Measurements from ENCODE around the gene ATP5MC3. TPM values are rescaled to one million over a fixed set of nuclear protein-coding genes. Genes with fewer than 3 reads are reported as not detected.

The ATP5MC3 gene
- polyA plus RNA-seq, 1 donor from 2014 or later: 303 TPM

GRCh38 chr2:175126661-175127060 lies 54.8 kb downstream of the ATP5MC3 start:
- no peak for TF ChIP-seq EZH2 (IDR thresholded peaks at IDR 0.05; ENCODE audit: borderline replicate concordance, insufficient read depth, low read length, poor library complexity, severe bottlenecking)
- TF ChIP-seq POLR2AphosphoS5 (IDR thresholded peaks at IDR 0.05): no peak
- no peak for TF ChIP-seq CTCF (IDR thresholded peaks at IDR 0.05; ENCODE audit: poor library complexity, severe bottlenecking)
- no peak for TF ChIP-seq SMC3 (conservative IDR thresholded peaks at IDR 0.05; ENCODE audit: poor library complexity)
- no peak for TF ChIP-seq RAD21 (conservative IDR thresholded peaks at IDR 0.05)
- TF ChIP-seq EP300 (conservative IDR thresholded peaks at IDR 0.05; ENCODE audit: poor library complexity, severe bottlenecking): no peak
- TF ChIP-seq TAF1 (IDR thresholded peaks at IDR 0.05; ENCODE audit: low read depth): no peak
- TF ChIP-seq REST (IDR thresholded peaks at IDR 0.05; ENCODE audit: borderline replicate concordance): no peak
- no peak for TF ChIP-seq MXI1 (conservative IDR thresholded peaks at IDR 0.05; ENCODE audit: poor library complexity, severe bottlenecking)
- Histone ChIP-seq H4K20me1 (ENCODE audit: insufficient read depth) (no peaks in the 10 kb centered on the region), H3K9me2 (ENCODE audit: insufficient read depth, low read length) (no peaks in the 10 kb centered on the region)

More at GRCh38 chr2:175126661-175127060, 54.8 kb downstream of the ATP5MC3 start:
- Histone ChIP-seq H3F3A (ENCODE audit: insufficient read depth, low read length, poor library complexity, severe bottlenecking) (no peaks in the 10 kb centered on the region), H3K4me3 (ENCODE audit: low read length) (no peak overlapping the region), H3K27ac (ENCODE audit: low read length) (no peak overlapping the region), H3K27me3 (ENCODE audit: insufficient read depth, low read depth, low read length) (no peaks in the 10 kb centered on the region), H3K36me3 (ENCODE audit: insufficient read depth, low read length) (peaks cover 7% of the 10 kb centered on the region), H2AFZ (ENCODE audit: low read depth, low read length) (no peak overlapping the region), H3K79me2 (replicated peaks; ENCODE audit: insufficient read depth, low read length) (peaks cover 32% of the 10 kb centered on the region), H3K9me3 (ENCODE audit: low read length) (no peaks in the 10 kb centered on the region), H3K9ac (ENCODE audit: low read length) (no peak overlapping the region), H3K4me2 (ENCODE audit: low read length) (no peak overlapping the region)

Small RNA genes within 50 kb of the gene (small RNA-seq; reads per million reads assigned to genes)
- 0 to 6.4 (median 0.84) reads per million in 3 experiments for gene MIR933

Other genes with a start within 250 kb of the ATP5MC3 start
- gene CHN1, start 176.3 kb downstream of the ATP5MC3 start, polyA plus RNA-seq: 133 and 134 TPM in 2 replicates
- gene ATF2, start 13.5 kb downstream of the ATP5MC3 start, polyA plus RNA-seq: 89.2 and 93.4 TPM in 2 replicates